ENCODE data around the gene MICAL3. TPM values are rescaled to one million over a fixed set of nuclear protein-coding genes. Genes with fewer than 3 reads are reported as not detected.
A peak's percentile ranks its signal among the peaks of the same experiment; 100 is the strongest.
"Not testable (repeated sequence)": the region's sequence is repeated elsewhere in the genome, so short reads cannot be mapped to it uniquely, and the experiment has no call there.

The MICAL3 gene
- total RNA-seq, 1 donor from 2014 or later = 131 TPM

DNA sequence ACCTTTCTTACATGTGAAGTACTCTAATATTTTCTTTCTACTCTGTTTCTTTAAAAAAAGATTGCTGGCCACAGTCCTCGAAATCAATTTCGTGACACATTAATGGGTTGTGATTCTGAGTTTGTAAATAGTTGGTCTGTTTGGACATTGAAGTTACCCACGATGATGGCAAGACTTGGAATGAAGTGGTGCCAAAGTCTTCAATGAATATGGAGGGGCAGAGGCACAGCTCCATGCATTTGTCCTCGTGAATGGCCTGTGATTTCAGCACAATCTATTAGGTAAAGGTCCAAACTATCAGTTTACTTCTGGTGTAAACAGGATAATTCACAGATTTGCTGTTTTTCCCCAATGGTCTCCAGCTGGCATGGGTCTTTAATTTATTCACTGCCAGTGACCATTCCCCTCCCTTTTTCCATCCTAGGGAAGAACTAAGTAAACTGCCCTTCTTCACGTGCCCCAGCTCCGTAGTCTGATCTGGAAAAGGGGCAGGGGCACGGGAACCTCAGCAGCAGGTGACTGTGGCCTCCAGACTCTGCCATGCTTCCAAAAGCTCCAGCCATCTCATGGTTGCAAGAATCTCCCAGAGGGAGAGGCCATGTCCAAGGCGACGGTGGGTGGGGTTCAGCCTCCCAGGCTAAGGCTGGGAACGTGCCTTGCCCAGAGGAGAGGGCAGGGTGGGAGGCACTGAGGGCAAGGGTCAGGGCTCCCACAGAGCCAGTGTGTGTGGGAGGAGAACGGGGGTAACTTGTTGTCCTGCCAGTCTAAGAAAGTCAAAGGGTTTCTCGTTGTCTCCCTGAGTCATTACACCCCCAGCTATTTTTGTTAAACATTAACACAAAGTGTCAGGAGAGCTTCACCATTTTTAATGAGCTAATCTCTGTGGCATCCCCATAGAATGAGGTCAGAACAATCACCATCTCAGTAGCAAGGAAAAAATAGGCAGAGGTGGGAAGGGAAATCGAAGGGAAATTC is 36.6 kb upstream of the MICAL3 start:
- DNase-seq (ENCODE audit: low spot score) (no peak), ATAC-seq (no peak)
- intact Hi-C loops (cut with DNase I) = no loop called here

DNA sequence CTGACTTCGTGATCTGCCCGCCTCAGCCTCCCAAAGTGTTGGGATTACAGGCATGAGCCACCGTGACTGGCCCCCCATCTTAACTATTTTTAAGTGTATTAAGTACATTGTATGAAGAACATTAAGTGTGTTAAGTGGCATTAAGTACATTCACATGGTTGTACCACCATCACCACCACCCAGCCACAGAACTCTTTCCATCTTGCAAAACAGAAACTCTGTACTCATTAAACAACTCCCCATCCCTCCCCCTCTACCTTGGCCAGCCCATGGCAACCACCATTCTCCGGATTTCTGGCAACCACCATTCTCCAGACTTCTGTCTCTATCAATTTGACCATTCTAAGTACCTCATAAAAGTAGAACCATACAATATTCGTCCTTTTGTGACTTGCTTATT is 35.6 kb upstream of the MICAL3 start:
- DNase-seq (ENCODE audit: low spot score) (no peak), ATAC-seq (no peak)
- intact Hi-C loops (cut with DNase I) = no loop called here

DNA sequence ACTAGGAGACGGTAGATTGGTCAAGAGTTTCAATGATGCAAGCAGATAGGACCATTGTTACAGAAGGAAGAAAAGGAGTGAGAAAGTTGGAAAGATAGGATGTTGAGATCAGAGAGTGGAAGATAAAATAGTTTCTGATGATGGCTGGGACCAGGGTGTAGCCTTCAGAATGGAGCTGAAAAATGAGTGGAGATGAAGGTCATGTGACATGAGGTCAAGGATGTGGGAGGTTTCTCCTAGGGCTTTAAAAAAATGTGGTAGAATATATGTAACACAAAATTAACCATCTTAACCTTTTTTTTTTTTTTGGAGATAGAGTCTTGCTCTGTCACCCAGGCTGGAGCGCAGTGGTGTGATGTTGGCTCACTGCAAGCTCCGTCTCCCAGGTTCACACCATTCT is 35.1 kb upstream of the MICAL3 start:
- intact Hi-C loops (cut with DNase I) = no loop called here
- ATAC-seq (no peak), DNase-seq (ENCODE audit: low spot score) (no peak)

DNA sequence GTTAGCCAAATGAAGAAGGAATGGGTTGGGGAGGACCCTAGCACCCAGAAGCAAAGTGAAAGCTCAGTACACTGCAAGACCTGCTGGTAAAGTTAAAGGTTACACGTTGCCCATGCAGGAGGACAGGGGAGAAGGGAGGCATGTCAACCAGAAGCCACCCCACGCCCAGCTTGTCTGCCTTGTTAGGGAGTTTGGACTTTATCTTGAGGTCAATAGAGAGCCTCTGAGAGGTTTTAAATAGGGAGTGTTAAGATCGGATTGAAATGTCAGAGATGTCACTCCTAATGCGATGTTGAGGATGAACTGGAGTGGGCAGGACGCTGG is 34.7 kb upstream of the MICAL3 start:
- intact Hi-C loops (cut with DNase I) = no loop called here
- ATAC-seq (no peak), DNase-seq (ENCODE audit: low spot score) (no peak)

DNA sequence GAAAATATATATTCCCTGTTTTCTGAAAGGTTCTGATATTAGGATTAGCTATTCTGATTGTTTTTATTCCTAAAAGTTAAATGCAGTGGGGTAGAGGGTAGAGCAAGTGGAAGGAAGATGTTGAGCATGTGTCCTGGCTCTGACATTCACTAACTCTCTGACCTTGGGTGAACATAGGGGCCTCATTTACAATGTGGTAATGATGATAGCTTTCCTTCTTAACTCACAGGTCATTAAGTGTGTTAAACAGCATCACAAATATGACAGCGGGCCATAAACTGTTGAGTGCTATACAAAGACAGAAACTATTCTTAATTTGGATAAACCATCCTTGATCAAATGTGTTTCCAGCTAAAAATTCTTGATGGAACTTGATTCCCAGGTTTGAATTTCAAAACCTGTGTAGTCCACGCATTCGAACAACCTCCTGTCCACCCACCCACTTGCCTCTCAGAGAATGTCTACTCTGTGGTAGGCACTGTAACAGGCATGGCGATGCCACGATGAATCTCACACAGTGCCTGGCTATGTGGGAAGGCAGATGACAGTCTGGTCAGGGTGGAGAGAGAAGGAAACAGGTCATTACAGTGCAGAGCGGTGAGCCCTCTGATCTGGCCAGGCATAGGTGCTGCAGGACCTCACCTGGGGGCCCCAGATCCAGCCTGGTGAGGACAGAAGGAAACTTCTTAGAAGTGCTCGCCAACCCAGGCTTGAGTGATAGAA is 34.2 kb upstream of the MICAL3 start:
- intact Hi-C loops (cut with DNase I) = no loop called here
- no peak for ATAC-seq
- no peak for DNase-seq (ENCODE audit: low spot score)

DNA sequence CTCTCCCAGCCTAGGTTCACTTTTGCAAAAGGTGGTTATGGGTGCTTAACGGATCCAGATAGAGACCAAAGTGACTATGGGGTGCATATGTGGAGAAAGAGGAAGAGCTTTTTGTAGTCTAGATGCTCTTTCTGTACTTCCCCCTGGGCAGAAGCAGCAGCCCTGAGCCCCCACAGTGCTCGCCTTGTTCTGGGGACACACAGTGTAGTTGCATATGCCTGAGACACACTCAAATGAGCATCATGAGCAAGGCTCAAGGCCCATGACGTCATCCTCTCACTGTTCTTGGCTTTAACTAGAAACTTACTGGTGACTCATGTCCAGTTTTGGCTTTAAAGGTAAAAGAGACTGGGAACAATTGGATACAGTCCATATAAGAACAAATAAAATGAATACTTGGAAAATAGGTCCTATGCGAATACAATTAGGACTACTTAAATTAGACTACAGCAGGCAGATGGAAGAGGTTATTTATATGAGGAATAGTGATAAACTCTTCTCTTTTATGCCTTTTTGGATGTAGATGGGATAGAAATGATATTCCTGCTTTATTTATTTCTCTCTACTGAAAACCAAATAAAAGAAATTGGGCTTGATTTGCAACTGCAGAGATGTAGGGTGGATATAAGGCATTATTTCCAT is 33.3 kb upstream of the MICAL3 start:
- ATAC-seq (peak; percentile 93), DNase-seq (ENCODE audit: low spot score) (peak; percentile 82)
- intact Hi-C loops (cut with DNase I) = no loop called here

DNA sequence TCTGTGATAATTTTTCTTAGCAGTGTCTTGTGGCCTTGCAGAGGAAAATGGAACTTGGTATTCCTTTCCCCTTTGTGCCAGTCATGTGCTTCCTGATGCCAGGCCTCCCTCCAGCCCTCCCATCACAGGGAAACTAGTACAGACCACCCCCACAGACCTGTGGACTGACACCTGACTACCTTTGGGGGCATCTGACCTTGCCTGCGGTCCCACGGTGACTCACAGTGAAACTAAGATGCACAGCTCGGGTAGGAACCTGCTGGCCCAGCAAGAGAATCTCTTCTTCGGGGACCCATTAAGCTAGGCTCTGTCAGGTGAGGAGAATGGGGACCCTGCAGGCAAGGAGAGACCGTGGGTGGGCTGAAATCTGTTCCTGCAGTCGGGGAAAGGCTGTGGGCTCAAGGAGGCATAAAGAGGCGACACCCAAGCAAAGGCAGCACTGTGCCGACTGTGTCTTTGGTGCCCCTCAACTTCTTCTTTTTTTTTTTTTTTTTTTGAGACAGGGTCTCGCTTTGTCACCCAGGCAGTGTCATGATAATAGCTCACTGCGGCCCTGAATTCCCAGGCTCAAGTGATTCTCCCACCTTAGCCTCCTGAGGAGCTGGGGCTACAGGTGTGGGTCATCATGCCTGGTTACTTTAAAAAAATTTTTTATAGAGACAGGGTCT is 32.6 kb upstream of the MICAL3 start:
- intact Hi-C loops (cut with DNase I) = no loop called here
- DNase-seq (ENCODE audit: low spot score) = no peak
- peak; percentile 14 for ATAC-seq

DNA sequence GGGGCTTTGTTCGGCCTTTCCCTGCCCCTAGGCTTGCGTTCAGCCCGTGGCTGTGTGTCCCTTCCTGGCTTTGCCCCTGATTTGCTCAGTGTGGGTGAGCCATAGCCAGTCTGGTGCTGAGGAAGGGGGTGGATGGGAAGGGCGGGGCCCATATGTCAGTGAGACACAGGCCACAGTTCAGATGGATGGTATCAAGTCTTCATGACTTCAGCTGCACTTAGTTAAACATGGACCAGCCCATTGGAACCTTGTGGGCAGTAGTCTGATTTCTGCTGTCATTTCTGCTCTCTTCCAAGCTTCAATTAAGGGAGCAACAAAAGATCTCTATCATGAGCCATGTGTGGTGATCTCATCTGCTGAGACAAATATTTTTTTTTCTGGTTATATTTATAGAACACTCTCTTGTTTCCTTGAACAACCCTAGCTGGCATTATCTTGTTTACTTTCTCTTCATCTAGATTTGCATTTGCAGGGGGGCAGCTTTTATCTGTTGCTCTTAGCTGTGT is 31.9 kb upstream of the MICAL3 start:
- intact Hi-C loops (cut with DNase I) = no loop called here
- ATAC-seq (peak; percentile 74), DNase-seq (ENCODE audit: low spot score) (no peak)

DNA sequence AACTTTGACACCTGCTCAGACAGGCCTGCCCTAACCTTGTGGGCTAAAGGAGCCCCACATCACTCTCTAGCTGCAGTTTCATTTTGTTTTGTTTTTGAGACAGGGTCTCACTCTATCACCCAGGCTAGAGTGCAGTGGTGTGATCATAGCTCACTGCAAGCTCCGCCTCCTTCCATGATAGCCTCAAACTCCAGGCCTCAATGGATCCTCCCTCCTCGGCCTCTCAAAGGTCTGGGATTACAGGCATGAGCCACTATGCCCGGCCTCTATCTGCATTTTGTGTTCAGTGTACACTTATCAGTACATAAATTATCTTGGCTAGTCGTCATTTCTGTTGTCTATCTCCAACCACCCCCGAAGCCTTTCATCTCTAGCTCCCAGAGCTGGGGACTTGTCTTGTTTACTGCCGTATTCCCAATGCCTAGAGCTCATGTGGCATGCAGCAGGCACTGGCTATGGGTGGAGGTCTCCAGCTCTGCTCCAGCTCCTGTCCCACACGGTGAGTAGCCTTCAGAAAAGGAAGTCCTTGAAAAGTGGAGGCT is 31.3 kb upstream of the MICAL3 start:
- no peak for DNase-seq (ENCODE audit: low spot score)
- intact Hi-C loops (cut with DNase I) = no loop called here
- no peak for ATAC-seq

DNA sequence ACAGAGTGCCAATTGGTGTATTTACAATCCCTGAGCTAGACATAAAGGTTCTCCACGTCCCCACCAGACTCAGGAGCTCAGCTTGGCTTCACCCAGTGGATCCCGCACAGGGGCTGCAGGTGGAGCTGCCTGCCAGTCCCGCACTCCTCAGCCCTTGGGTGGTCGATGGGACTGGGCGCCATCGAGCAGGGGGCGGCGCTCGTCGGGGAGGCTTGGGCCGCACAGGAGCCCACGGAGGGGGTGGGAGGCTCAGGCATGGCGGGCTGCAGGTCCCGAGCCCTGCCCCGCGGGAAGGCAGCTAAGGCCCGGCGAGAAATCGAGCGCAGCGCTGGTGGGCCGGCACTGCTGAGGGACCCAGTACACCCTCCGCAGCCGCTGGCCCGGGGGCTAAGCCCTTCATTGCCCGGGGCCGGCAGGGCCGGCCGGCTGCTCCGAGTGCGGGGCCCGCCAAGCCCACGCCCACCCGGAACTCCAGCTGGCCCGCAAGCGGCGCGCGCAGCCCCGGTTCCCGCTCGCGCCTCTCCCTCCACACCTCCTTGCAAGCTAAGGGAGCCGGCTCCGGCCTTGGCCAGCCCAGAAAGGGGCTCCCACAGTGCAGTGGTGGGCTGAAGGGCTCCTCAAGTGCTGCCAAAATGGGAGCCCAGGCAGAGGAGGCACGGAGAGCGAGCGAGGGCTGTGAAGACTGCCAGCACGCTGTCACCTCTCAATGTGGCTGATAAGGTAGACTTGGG is 29.0 kb upstream of the MICAL3 start:
- ATAC-seq; intact Hi-C loops (cut with DNase I); DNase-seq (ENCODE audit: low spot score): not testable (repeated sequence)

DNA sequence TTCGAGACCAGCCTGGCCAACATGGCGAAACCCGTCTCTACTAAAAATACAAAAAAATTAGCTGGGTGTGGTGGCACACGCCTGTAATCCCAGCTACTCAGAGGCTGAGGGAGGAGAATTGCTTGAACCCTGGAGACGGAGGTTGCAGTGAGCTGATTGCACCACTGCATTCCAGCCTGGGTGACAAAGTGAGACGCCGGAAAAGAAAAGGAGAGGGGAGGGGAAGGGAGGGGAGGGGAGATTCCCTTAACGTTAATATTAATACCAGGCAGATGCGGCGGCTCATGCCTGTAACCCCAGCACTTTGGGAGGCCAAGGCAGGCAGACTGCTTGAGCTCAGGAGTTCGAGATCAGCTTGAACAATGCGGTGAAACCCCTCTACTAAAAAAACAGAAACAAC is 26.8 kb upstream of the MICAL3 start:
- ATAC-seq; intact Hi-C loops (cut with DNase I); DNase-seq (ENCODE audit: low spot score): not testable (repeated sequence)

DNA sequence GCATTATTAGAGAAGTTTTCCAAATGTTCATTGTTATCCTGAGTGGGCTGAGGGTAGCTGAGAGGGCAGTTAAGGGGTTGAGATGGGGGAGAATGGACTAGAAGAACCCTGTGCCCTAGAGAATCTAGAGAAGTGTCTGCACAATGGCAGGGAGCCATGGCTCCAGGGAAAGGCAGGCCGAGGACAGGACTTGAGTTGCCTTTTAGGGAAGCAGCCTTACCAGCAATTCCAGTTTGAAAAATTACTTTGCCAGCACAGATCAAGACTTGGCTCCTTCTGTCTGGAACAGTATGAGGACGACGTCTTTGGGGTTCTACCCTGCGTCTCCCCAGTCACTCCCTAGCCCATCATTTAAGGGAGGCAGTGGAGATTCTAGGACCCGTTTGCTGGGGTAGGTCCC is 25.7 kb upstream of the MICAL3 start:
- intact Hi-C loops (cut with DNase I) = no loop called here
- DNase-seq (ENCODE audit: low spot score) = no peak
- no peak for ATAC-seq

DNA sequence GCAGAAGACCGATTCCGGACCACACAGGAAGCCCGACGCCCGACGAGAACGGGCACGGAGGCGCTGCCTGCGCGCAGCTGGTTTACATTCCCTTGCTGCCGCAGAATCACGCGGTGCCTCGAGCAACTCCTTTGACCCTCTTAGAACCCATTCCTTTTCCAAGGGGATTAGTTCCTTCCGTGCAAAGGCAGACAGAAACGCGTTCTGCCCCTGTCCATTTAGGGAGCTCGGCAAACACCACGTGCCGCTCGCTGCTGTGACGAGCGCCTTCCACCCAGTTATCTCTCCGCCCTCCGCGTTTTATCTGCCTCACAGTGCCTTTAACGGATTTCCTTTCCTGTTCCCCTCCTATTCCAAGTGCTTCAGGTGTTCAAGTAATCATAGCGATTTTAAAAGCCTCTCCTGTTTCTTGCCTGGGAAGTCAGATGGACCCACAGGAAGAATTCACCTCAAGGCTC is 24.1 kb upstream of the MICAL3 start:
- intact Hi-C loops (cut with DNase I) = no loop called here
- peak; percentile 71 for DNase-seq (ENCODE audit: low spot score)
- peak; percentile 88 for ATAC-seq

DNA sequence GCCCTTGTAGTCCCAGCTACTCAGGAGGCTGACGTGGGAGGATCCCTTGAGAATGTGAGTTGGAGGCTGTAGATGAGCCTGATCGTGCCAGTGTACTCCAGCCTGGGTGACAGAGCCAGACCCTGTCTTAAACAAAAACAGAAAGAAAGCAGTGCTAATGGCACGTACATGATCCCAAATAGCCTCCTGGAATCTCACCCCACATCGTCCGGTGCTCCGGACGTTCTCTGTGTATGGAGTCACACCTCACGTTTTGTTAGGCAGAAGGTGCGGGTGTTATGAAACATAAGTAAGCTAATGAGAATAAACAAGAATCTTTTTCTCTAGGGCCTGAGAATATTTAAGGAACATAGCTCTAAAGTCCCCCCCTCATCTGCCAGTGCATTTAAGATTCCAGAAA is 23.7 kb upstream of the MICAL3 start:
- peak; percentile 21 for ATAC-seq
- intact Hi-C loops (cut with DNase I) = no loop called here
- DNase-seq (ENCODE audit: low spot score) = no peak

DNA sequence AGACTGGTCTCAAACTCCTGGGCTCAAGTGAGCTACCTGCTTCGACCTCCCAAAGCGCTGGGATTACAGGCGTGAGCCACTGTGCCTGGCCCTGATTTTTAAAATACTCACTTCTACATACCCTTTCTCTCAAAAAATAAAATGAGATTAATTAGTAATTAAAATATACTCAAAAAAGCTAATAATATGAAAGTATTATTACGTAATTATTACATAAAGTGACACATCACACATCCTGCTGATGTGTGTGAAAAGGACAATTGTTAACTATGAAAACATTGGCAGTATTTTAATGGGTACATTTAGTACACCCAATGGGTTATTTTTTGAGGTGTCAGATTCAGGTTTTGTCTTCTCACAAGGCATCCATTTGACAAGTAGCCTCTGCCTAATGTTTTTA is 21.4 kb upstream of the MICAL3 start:
- DNase-seq (ENCODE audit: low spot score) = no peak
- intact Hi-C loops (cut with DNase I) = no loop called here
- no peak for ATAC-seq

DNA sequence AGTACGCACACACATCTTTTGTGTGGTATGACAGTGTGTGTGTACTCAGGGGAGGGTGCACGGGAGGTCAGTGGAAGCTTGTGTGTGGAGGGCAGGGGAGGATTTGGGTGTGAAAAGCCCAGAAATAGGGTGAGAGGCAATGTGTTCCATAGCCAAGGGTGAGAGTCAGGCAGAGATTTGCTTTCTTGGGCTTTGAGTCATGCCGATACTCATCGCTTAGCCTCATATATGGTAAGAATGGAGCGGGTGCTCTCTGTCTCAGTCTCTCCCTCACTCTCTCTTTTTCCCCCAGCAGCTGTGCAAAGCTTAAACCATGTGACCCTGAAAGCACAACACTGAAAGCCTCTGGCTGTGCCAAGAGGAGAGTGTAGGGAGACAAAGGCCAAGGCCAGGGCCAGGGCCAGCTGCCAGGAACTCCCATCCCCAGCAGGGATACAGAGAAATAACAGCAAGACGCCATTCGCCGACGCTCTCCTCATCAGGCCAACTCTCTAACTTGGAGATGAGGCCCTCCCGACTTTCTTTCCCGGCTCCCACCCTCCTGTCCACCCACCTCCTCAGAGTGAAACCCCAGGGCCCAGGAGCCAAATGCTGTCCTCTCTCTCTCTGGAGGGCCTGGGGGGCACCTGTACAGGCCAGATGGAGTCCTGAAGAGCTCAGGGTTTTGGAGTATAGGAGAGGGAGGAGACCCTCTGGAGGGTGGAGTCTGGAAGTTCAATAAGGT is 20.3 kb upstream of the MICAL3 start:
- DNase-seq (ENCODE audit: low spot score) (peak; percentile 80), ATAC-seq (peak; percentile 93)
- intact Hi-C loops (cut with DNase I) = no loop called here

DNA sequence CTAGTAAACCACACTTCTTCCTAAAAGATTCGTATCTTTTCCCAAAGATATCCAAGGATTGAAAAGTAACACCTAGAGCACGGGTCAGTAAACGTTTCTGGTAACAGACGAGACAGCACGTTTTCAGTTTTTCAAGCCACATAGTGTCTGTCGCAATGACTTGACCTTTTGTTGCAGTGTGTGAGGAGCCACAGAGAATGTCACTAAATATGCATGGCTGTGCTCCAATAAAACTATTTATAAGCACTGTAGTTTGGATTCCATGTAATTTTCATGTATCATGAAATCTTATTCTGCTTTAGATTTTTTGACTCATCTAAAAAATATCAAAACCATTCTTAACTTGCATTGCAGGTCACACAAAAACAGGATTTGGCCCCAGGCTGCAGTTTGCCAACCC is 18.3 kb upstream of the MICAL3 start:
- DNase-seq (ENCODE audit: low spot score) (no peak), ATAC-seq (no peak)
- intact Hi-C loops (cut with DNase I) = no loop called here

DNA sequence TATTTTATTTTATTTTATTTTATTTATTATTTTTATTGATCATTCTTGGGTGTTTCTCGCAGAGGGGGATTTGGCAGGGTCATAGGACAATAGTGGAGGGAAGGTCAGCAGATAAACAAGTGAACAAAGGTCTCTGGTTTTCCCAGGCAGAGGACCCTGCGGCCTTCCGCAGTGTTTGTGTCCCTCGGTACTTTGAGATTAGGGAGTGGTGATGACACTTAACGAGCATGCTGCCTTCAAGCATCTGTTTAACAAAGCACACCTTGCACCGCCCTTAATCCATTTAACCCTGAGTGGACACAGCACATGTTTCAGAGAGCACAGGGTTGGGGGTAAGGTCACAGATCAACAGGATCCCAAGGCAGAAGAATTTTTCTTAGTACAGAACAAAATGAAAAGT is 16.5 kb upstream of the MICAL3 start:
- DNase-seq (ENCODE audit: low spot score); ATAC-seq; intact Hi-C loops (cut with DNase I): not testable (repeated sequence)
